NCI-H2227 (cell line): ENCODE measurements around the gene MEOX1.
A peak's percentile ranks its signal among the peaks of the same experiment; 100 is the strongest.
"Not testable (repeated sequence)": the region's sequence is repeated elsewhere in the genome, so short reads cannot be mapped to it uniquely, and the experiment has no call there.

Experiments used
- DNase-seq: peaks from one replicate; lab custom pipeline; 2025; ENCODE audit not compliant: unreplicated experiment; lab: John Stamatoyannopoulos, UW

MEOX1 gene

DNA sequence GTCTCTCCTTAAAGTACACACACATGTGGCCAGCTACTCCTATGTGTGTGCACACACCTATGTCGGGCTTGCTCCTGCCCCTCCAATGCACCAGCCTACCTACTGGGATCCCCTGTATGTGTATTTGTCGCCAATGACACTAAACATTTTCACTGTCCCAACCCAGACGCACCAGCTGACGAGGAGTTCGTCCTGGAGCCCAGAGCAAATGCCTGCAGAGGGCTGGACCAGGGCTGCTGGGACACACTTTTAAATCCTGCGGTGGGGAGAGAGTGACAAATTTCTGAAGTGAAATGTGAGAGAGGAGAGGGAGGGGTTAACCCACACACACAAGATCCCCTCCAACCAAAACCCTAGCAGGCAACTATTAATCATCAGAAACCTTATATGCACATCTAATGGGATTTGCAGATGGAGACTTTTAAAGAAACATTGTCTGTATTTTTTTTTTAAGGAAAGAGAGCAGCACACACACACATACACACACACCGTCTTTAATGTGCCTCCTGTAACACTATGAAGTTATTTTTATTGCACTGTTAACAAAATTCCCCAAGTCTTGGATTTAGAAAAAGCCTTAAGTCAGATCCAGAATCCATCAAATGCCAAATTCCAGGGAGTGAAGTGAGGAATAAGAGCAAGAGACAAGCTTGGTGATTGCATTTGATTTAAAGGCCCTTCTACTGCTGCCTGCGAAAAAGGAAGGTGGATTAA lies at the start of gene MEOX1:
Gene MEOX1 (minus strand): TSS at position 224 of the 714 bp plus-strand sequence. CDS start 388 bp downstream, outside the sequence.
- no peak for DNase-seq

DNA sequence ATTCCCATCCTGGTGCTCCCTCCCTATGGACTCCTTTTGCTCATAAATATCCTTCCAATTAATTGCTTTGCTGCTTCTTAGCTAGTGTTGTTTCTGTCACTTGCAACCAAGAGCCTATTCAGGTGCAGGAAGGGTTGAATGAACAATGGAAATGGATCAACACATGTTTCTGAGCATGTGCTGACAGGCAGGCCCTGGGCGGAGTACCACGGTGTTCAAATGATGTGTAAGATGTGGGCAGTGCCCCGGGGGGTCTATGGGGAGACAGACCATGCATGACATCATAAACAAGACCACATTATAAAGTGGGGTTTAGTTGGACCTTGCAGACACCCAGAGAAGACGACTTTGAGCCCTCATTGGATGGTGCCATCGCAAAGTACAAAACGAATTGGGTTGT lies 48.4 kb upstream of the MEOX1 start:
- no peak for DNase-seq

DNA sequence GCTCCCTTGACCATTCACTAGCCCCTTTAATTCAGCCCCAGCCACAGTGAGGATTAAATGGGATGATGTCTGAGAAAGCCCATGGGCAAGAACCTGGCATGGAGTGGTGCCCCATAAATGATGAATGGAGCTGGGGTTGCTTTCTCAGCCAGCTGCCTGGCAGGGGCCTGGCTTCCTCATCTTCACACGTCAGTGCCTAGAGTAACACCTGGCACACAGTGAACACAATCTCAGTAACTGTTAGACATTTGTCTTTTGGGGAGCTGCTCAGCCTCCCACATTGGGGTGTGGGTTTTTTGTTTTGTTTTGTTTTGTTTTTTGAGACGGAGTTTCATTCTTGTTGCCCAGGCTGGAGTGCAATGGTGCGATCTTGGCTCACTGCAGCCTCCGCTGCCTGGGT lies 47.5 kb upstream of the MEOX1 start:
- DNase-seq: no peak

DNA sequence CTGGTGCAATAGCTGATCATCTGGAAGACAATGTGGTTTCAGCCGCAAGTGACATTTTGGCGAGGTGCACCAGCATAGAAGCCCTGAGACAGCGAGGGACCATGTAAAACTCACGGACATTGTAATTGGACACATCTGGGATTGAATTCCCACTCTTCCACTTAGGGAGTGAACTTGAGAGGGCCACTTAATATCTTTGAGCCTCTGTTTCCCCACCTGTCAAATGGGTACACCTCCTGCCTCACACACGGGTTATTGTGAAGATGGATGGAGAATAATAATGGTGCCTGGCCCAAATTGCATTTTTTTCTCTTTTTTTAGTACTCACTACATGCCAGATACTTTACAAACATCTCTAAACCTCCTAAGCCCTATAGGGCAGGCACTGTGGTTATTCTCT lies 45.5 kb upstream of the MEOX1 start:
- no peak for DNase-seq

DNA sequence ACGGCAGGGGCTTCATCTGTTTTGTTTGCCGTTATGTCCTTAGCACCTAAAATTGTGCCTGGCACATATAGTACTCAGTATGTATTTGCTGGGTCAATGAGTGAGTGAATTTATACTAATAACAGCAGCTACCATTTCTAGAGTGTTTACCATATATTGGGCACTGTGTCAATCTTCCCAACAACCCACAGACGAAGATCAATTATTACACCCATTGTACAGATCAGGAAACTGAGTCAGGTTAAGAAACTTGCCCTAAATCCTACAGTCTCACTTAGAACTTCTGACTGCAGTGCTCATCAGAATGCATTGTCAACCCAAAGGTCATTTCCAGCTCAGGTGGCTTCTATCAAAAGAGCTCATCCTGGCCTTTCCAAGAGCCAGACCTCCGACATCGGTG lies 44.5 kb upstream of the MEOX1 start:
- DNase-seq: no peak

DNA sequence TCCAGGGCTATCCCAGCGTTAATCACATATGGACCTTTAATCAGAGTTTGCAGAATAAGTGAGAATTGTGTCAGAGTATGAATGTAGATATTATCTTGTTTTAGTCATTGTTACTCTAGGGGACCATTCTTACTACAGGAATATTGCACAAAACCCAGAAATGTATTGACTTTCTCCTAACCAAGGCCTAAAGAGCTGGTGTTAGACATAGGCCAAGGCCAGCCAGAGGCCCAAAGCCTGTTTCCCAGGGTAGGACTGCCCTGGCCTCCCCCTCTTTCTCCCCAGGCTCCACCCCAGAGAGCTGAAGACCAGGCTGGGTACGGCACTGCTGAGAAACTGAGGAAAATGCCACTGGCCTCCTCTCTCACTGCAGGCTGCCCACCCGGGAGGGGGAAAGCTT lies 41.9 kb upstream of the MEOX1 start:
- no peak for DNase-seq

DNA sequence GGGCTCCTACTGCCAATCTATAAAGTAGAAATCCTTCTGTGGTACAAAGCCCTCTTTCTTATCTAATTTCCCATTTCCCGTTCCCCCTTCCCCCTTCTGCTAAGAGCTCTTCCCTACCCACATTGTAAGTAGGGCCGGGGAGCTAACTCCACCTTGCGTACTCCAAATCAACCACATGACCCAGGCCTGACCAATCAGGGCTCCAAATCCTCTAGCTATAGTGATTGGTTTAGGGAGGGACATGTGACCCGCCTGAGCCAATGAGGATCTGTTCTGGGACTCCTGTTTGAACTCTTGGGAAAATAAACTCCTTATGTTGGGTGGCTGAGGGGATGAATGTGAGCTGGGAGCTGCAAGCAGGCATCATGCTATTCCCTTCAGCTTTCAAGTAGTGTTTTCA lies 40.9 kb upstream of the MEOX1 start:
- DNase-seq: peak; percentile 36

DNA sequence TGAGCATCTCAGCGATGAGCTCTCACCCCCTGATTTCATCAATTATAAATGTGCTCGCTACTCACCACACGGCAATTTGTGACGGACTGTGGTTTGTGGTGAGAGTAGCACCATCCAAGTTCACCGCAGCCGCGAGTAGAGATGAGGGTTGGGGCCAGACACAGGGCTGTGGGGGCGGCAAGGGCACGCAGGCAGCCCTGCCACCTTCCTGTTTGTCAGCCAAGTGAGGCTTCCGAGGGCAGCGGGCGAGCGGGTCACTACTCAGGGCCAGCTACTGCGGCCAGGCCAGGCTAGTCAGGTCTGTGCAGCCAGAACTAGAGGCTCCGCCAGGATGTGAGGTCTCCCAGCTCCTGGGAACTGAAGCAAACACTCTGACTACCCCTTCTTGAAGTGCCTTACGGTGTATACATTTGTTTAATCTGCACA lies 39.6 kb upstream of the MEOX1 start:
- no peak for DNase-seq

DNA sequence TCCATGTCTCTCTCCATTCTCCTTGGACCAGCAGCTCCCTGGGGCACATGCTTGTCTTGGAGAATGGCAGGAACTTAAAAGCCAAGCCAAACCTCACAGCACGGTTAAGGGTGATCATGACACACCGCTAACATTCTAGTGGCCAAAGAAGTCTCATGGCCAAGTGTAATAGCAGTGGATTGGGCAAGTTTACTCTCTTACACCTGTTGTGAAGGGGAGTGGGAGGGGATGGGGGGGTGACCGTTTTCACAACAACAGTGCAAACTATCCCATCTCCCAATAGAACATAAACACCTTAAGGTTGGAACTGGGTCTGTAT lies 37.7 kb upstream of the MEOX1 start:
- no peak for DNase-seq

DNA sequence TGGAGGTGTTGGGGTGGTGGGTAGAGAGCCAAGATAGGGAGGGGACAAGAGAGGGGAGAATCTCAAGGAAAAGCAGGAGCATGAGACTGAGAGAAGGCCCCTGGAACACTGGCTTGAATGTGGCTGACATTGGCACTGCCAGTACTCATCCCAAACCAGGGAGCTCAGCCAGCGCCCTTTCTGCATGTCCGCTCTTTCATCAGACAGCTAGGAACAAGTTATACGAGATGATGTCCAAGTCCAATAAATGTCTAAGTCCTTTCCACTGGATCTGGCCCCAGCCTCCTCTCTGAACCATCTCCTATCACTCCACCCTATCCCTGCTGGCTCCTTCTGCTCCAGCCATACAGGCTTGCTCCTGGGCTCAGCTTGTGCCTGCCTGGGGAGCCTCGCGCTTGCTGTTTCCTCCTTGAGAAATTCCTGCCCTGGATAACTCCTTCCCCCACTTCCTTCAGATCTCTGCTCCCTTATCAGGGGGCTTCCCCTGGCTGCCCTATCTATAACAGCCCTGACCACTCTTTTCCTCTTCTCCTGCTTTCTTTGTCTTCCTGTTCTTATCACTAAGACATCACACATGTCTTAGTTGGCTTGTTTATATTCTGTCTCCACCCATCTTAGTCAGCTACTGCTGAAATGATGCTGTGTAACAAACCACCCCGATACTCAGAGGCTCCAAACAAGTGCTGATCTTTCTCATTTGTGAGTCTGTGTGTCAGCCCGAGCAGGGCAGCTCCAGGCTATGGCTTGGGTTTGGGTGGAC lies 37.1 kb upstream of the MEOX1 start:
- no peak for DNase-seq

DNA sequence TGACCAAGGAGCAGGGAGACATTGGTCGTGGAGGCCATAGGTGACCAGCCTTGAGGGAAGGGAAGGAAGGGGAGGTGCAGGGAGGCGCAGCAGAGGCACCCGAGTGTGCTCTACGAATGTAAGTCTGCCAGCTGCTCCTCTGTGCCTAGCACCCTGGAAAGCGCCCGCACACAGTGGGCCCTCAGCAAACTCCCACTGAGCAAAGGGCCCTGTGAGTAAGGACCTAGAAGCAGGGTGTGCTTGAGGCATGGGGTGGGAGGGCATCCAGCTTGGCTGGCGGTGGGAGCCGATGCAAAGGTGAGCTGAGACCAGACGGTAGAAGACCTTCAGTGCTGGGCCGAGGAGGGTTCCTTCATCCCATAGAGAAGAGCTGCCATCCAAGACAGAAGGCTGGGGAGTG lies 36.2 kb upstream of the MEOX1 start:
- no peak for DNase-seq

DNA sequence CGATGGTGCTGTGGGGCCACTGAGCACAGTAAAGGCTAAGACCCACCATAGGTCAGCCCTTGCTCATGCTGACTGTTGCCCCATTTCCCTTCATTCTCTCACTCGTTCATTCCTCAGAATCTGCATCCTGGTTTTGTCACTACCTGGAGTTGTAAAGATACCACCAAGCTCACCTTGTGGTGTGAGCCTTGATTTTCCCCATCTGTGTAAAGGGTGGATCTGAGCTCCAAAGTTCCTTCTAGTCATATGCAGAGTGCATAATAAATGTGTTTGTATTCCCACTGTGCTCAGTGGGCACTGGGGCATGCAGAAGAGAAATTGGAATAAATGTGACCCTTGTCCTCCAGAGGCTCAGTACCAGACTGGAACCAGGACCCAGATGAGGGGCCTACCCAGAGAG lies 35.2 kb upstream of the MEOX1 start:
- DNase-seq: no peak

DNA sequence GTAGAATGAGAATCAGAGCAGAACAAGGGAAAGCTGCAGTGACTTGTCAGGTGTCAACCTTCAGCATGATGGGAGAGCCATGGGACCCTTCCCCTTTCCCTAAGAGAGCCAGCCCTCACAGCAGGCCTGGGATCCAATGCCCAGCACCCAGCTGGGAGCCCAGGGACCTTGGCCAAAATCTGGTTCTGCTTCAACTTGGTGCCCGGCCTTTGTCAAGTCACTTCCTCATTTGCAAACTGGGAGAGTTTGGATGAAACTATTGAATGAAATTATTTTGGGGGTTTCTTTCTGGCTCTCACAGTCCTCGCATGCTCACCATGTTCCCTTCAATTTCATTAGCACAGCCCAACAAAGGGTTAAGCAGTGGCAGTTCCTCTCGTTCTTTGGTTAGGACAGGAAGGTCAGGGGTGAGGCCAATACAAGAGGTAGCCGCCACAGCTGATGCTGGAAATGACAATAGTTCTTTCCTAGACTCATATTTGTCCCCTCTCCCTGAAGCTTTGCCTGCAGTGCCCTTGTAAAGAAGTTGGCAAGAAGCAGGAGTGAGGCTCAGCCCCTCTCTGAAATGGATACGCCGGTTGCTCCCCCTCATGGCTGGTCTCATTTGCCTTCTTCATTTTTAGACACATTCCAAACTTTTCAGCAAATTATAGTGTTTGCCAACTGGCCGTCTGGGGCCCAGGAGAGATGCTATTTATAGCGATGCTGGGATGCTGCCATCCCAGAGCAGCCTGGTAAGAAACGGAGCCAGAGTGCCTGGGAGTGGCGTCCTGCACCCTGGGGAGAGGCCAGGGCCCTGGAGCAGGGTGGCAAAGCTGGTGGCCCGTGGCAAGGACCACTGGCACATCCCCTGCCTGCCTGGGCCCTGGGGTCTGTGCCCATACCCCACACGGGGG lies 34.5 kb upstream of the MEOX1 start:
- peak; percentile 56 for DNase-seq

DNA sequence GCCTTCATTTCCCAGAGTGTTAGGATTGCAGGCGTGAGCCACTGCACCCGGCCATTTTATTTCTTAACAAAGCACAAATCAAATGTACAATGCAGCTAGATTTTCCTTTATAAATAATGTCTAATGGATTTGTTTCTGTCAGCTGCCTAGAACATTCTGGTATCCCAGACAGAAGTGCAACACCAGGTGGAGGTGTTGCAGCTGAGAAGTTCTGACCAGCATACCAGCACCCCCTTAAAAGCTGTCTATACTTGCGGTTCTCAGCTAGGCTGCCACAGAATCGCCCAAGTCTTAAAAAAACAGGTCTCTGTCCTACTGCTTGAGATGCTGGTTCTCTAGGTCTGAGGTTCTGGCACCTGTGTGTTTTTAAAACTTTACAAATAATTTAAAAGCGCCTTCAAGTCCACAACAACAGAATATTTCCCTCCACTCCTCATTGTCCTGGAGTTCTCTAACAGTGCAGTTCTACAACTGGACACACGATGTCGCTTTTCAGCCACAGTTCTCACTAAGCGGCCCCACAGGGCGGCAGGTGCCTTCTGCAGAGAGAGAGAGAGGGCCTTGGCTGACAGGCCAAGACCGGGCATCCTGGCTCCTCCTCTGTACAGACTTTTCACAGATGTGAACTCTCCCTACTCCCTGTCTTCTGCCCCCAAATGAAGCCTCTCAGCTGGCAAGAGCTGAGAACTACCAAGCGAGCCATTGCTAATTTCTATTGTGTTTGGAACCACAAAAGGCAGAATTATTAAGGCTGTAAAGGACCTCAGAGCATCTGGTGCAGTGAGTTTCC lies 32.6 kb upstream of the MEOX1 start:
- DNase-seq: peak; percentile 91

DNA sequence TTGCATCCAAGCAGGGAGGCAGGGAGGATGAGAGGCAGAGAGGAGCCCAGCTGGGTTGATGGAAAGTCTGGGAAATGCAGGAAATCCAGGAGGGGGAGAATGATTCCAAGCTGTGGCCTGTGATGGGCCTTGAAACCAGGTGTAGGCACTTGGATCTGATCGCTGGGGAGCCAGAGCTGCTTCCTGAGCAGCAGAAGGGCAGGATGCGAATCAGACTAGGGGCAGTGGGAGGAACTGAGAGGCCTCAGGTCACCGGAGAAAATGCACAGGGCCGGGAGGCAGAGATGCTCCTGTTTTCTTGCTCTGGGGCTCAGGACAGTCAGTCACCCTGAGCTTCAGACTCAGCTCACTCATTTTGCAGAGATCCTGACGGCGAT lies 29.6 kb upstream of the MEOX1 start:
- no peak for DNase-seq

DNA sequence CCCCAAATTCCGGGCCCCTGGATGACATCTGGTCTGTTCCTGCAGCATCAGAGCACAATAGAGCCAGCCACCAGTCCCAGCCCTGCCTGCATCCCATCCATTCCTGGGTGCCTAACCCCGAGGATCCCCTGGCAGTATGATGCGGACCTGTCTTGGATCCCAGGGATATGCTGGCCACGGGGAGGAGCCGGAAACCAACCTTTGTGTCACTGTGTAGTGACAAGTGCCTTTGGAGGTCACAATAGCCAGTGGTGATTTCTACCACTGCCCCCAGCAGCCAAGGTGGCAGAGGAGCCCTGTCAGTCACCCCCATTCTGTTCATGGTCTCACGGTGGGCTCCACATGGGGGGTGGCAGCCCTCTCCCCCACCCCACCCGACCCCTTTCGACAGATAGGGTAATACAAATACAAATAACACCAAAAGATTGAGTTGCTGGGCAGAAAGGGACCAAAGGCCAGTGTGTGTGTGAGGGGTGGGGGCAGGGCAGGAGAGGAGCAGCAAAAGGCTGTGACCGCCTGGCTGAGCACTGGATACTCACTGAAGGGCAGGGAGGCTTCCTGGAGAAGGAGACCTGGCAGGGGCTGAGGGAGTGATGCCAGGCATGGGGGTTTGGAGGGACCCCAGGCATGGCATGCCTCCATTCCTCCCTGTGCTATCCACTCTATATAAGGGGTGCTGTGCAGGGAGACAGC lies 29.0 kb upstream of the MEOX1 start:
- DNase-seq: no peak

DNA sequence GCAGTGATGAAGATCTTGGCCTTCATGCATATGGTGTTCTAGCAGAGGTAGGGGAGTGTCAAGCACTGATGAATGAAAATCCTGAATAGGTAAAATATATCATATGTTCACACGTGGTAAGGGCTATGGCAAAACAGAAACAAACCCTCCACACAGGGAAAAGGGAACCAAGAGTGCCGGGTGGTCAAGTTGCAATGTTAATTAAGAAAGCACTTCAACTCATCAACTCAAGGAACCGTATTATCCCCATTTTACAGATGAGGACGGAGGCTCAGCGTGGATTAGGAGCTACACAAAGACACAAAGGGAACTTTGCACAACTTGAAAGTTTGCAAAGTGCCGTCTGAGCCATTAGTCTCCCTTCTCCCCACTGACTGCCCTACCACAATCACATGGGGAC lies 28.1 kb upstream of the MEOX1 start:
- DNase-seq: no peak

DNA sequence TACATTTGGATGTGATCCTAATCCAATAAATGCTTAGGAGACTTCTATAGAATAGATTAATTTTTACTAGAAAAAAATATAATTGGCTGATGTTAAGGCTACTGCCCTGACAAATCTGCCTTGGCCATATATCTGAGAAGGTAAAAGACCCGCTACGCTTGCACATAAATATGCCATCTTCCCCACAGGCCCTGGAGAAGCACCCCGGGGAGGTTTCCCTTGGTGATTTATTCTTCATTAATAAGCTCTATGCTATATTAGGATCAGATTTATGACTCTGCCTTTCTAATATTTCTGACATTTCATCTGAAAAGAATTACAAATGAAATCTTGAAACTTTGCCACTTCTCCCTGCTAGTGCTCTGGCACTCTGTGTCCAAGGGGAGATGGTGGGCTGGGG lies 27.4 kb upstream of the MEOX1 start:
- DNase-seq: no peak

DNA sequence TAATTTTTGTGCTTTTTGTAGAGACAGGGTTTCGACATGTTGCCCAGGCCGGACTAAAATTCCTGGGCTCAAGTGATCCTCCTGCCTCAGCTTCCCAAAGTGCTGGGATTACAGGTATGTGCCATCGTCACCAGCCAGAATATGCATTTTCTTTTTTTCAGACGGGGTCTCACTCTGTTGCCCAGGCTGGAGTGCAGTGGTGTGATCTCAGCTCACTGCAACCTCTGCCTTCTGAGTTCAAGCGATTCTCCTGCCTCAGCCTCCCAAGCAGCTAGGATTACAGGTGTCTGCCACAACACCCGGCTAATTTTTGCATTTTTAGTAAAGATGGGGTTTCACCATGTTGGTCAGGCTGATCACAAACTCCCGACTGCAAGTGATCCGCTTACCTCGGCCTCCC lies 25.2 kb upstream of the MEOX1 start:
- not testable (repeated sequence) for DNase-seq

DNA sequence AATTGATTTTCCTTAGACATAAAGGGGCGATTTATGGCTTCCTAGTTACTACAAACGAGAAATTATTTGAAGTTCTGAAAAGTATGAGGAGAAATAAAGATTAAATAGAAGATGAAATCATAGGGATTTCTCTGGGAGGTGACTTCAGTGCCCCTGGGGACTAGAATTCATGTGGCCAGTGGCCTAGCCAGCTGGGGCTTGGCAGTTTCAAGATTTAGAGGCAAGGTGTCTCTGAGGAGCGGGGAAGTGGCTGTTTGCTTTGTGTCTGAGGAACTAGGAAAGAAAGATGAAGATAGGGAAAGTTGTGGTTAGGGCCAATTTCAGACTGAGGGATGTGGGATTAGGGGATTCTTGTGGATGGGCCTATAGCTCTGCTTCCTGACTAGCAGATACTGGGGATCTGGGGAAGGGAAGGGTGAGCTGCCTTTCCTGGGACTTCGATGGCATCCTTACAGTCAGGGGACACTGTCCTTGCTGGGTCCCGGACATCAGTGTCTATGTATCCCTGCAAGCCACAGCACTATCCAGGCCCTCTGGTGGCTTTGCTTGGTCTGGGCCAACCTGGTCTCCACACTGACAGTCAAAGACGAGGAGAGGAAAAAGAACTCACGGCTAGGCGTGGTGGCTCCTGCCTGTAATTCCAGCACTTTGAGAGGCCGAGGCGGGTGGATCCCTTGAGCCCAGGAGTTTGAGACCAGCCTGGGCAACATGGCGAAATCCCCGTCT lies 22.4 kb upstream of the MEOX1 start:
- DNase-seq: no peak
